OCI-LY1 (cell line): Measurements from ENCODE around the gene CNTNAP3.
"Not testable (repeated sequence)": the region's sequence is repeated elsewhere in the genome, so short reads cannot be mapped to it uniquely, and the experiment has no call there.

ENCODE experiments used
- EZH2 ChIP-seq: fragments of 200-600 bp; sonication (generic), shearing (Covaris generic); IDR thresholded peaks from 2 replicates; pipeline ENCODE4 v1.8.0; 2017; ENCODE audit warnings: borderline replicate concordance, mixed run types, mild to moderate bottlenecking, antibody characterized with exemption, low read length, moderate library complexity, mixed read lengths
- TF ChIP-seq, protein P1 (sequence below): fragments of 200-600 bp; sonication (generic), shearing (Covaris generic); IDR thresholded peaks from 2 replicates; pipeline ENCODE4 v1.5.1; 2017; ENCODE audit warnings: mild to moderate bottlenecking, antibody characterized with exemption, low read length, moderate library complexity, mixed read lengths

DNA sequence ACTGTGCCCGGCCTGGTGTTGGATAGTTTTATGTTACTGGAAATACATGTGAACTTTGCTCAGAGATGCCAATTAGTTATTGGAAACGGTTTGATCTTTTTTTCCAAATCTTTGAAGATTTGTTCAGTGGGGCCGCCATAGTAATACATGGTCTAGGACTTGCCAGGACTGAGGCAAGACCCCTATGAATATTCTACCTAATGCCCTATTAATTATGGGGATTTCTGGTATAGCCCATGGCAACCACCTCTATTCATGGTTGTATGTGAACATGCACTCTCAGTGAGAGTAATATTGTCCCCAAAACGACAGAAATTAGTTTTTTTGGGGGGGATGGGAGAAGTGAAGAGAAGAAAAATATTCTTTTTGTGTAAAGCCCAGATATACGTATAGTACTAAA lies 220.3 kb downstream of the CNTNAP3 start:
- TF ChIP-seq EZH2, result not testable (repeated sequence)
- TF ChIP-seq, protein P1, sequence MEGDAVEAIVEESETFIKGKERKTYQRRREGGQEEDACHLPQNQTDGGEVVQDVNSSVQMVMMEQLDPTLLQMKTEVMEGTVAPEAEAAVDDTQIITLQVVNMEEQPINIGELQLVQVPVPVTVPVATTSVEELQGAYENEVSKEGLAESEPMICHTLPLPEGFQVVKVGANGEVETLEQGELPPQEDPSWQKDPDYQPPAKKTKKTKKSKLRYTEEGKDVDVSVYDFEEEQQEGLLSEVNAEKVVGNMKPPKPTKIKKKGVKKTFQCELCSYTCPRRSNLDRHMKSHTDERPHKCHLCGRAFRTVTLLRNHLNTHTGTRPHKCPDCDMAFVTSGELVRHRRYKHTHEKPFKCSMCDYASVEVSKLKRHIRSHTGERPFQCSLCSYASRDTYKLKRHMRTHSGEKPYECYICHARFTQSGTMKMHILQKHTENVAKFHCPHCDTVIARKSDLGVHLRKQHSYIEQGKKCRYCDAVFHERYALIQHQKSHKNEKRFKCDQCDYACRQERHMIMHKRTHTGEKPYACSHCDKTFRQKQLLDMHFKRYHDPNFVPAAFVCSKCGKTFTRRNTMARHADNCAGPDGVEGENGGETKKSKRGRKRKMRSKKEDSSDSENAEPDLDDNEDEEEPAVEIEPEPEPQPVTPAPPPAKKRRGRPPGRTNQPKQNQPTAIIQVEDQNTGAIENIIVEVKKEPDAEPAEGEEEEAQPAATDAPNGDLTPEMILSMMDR, result not testable (repeated sequence)
